Measurements from ENCODE around the gene TWF2. TPM values are rescaled to one million over a fixed set of nuclear protein-coding genes. Genes with fewer than 3 reads are reported as not detected.

The TWF2 gene
- total and polyA plus RNA-seq, 2 of the 4 experiments (the other 2 are of a cell fraction), result 111 to 145 TPM

- no peak overlapping the region for H2BK15ac ChIP-seq (ENCODE audit: low read depth, low read length)
- H3K4me2 ChIP-seq (ENCODE audit: low read depth, low read length), result no peak overlapping the region
- intact Hi-C loops (cut with micrococcal nuclease), result no loop called here
- no peak overlapping the region for H4K8ac ChIP-seq (ENCODE audit: low read depth in 2 of 2, low read length in 2 of 2)
- in situ Hi-C loops (cut with MboI; ENCODE audit: low sequenced_read_pairs), result no loop called here
- H4K20me1 ChIP-seq (ENCODE audit: insufficient read depth, low read length), result no peaks in the 10 kb centered on the region; the same call in none of the 2 replicates
- peak overlapping the region; percentile 35 for H2AK9ac ChIP-seq (replicated peaks; ENCODE audit: low read depth, low read length, poor library complexity)
- H4K91ac ChIP-seq (ENCODE audit: insufficient read depth, low read depth, low read length), result no peak overlapping the region
- H3K23ac ChIP-seq (ENCODE audit: low read depth, low read length), result no peak overlapping the region
- TF ChIP-seq MAFK (IDR thresholded peaks at IDR 0.05; ENCODE audit: low read depth, low read length) (no peak), NFE2L2 (IDR thresholded peaks at IDR 0.05; ENCODE audit: low read depth, low read length) (no peak), FOS (IDR thresholded peaks at IDR 0.05; ENCODE audit: low read depth, low read length) (no peak), CEBPB (IDR thresholded peaks at IDR 0.05; ENCODE audit: low read depth, low read length) (no peak), POLR2A (IDR thresholded peaks at IDR 0.05; ENCODE audit: low read depth, low read length) (no peak), RAD21 (IDR thresholded peaks at IDR 0.05; ENCODE audit: low read length) (no peak), USF2 (IDR thresholded peaks at IDR 0.05; ENCODE audit: low read depth, low read length) (no peak), RCOR1 (IDR thresholded peaks at IDR 0.05; ENCODE audit: insufficient replicate concordance, low read length) (no peak), SMC3 (IDR thresholded peaks at IDR 0.05; ENCODE audit: low read depth, low read length) (no peak), CTCF (conservative IDR thresholded peaks at IDR 0.05; ENCODE audit: low read depth, low read length) (no peak)
- H2BK20ac ChIP-seq (ENCODE audit: low read depth, low read length), result no peak overlapping the region
- no peak overlapping the region for H2AFZ ChIP-seq (replicated peaks; ENCODE audit: low read length, poor library complexity)
- peaks cover 71% of the 10 kb centered on the region for H3K36me3 ChIP-seq (ENCODE audit: control insufficient read depth, insufficient read depth, low read length)
- H3K27me3 ChIP-seq (ENCODE audit: control insufficient read depth, insufficient read depth, low read length), result no peaks in the 10 kb centered on the region
- H2BK120ac ChIP-seq (ENCODE audit: low read depth, low read length), result no peak overlapping the region
- no peak overlapping the region for H3K56ac ChIP-seq (ENCODE audit: extremely low read depth, insufficient read depth, low read length)
- peaks cover 2% of the 10 kb centered on the region for H3K9me1 ChIP-seq (ENCODE audit: insufficient read depth, low read length)
- ChIA-PET POLR2A (ENCODE audit: unreplicated experiment) (no interaction called here), CTCF (no interaction called here)
- H3K4ac ChIP-seq (ENCODE audit: low read depth, low read length), result no peak overlapping the region
- ATAC-seq (ENCODE audit: low read depth) (no peak), DNase-seq (no peak)
- no peak overlapping the region for H3K18ac ChIP-seq (ENCODE audit: low read depth, low read length)
- H2BK5ac ChIP-seq (ENCODE audit: low read depth, low read length, poor library complexity, severe bottlenecking), result no peak overlapping the region
- dilution Hi-C loops (cut with HindIII; ENCODE audit: low sequenced_read_pairs, unreplicated experiment), result no loop called here
- H3K4me1 ChIP-seq (ENCODE audit: control insufficient read depth, insufficient read depth, low read length), result peaks cover 3% of the 10 kb centered on the region
- H3K9me3 ChIP-seq (ENCODE audit: control insufficient read depth, insufficient read depth, low read length), result no peaks in the 10 kb centered on the region
- no peak overlapping the region for H2AK5ac ChIP-seq (ENCODE audit: low read depth, low read length)
- H3K4me3 ChIP-seq (ENCODE audit: insufficient read depth, low read depth, low read length), result no peak overlapping the region
- no peak overlapping the region for H4K5ac ChIP-seq (ENCODE audit: low read depth, low read length)
- H3K79me1 ChIP-seq (ENCODE audit: low read depth in 1 of 2, low read length in 2 of 2), result peaks cover 4 to 13% of the 10 kb centered on the region in 2 experiments; a peak in 1 of 4 replicates
- H3K14ac ChIP-seq (replicated peaks; ENCODE audit: low read depth, low read length), result no peak overlapping the region
- 90% methylated on average over 4 of the region's 18 CpGs; no CpG with 5 or more reads in 1 of the 2 experiments for WGBS, 2 experiments (ENCODE audit: extremely low coverage in 2 of 2, insufficient read length in 1 of 2)
- no peak overlapping the region for H3K27ac ChIP-seq (ENCODE audit: insufficient read depth, low read length)
- H3K9ac ChIP-seq (ENCODE audit: low read depth, low read length), result no peak overlapping the region
- BruUV-seq (replicated peaks), result no TSS peak
Observed at GRCh38 chr3:52211268-52211891, 27.6 kb downstream of the TWF2 start.
